Measurements from ENCODE around the gene APBB1. TPM values are rescaled to one million over a fixed set of nuclear protein-coding genes. Genes with fewer than 3 reads are reported as not detected.

Gene APBB1
- total RNA-seq, 6 donors from 2014 or later: 30.4 to 66.8 (median 40.0) TPM

DNA sequence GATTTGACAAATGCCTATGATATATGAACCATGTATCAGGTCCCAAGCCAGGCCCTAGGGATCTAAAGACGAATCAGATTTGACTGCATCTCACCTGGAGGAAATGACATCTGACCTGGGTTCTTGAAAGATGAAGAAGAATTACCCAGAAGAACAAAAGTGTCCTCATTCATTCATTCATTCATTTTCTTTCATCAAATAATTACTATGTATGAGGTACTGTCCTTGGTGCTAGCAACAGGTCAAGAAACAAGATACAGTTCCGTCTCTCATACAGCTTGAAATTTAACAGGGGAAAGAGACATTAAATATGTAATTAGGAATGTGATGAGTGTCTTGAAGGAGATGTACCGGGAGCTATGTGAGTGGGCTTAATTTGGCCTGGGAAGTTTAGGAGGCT is 1.8 kb upstream of the APBB1 start:
- Histone ChIP-seq H3K9me3 (no peaks in the 10 kb centered on the region), H3K27ac (no peak overlapping the region), H3K4me3 (no peak overlapping the region), H3K27me3 (no peaks in the 10 kb centered on the region), H3K36me3 (no peaks in the 10 kb centered on the region), H3K4me1 (peaks cover 11 to 26% (median 18%) of the 10 kb centered on the region in 4 donors)
- ATAC-seq (ENCODE audit: low FRiP score in 2 of 2) (no peak), DNase-seq (no peak)
- WGBS, 2 donors: 91 to 98% methylated on average over 3 of the region's 3 CpGs
- TF ChIP-seq EP300 (IDR thresholded peaks at IDR 0.05) (no peak), POLR2AphosphoS5 (IDR thresholded peaks at IDR 0.05) (no peak), POLR2A (IDR thresholded peaks at IDR 0.05) (no peak)
- TF ChIP-seq, protein P1, sequence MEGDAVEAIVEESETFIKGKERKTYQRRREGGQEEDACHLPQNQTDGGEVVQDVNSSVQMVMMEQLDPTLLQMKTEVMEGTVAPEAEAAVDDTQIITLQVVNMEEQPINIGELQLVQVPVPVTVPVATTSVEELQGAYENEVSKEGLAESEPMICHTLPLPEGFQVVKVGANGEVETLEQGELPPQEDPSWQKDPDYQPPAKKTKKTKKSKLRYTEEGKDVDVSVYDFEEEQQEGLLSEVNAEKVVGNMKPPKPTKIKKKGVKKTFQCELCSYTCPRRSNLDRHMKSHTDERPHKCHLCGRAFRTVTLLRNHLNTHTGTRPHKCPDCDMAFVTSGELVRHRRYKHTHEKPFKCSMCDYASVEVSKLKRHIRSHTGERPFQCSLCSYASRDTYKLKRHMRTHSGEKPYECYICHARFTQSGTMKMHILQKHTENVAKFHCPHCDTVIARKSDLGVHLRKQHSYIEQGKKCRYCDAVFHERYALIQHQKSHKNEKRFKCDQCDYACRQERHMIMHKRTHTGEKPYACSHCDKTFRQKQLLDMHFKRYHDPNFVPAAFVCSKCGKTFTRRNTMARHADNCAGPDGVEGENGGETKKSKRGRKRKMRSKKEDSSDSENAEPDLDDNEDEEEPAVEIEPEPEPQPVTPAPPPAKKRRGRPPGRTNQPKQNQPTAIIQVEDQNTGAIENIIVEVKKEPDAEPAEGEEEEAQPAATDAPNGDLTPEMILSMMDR (IDR thresholded peaks at IDR 0.05): no peak

DNA sequence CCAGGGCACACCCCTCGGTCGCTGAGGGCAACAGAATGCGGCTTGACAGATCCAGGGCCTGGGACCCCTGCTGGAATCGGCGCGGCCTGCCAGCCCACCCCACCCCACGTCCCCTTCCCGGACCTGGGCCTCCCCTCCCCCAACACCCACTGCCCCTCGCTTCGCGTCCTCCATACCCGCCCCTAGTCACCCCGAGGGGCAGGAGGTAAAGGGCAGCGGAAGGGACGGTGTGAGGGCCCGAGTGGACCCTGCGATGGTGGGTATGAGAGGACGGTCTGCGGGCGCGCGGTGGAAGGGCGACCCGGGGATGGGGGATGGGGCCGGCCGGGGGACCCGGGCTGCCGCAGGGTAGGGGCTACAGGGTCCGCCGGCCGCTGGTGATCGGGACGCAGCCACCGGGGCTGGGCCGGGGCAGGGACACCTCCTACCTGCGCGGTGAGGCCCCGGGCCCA is 311 bp downstream of the APBB1 start:
- DNase-seq (peak in 1 of 2 donors; percentile 83), ATAC-seq (ENCODE audit: low FRiP score in 2 of 2) (peak; percentile 44 to 46)

DNA sequence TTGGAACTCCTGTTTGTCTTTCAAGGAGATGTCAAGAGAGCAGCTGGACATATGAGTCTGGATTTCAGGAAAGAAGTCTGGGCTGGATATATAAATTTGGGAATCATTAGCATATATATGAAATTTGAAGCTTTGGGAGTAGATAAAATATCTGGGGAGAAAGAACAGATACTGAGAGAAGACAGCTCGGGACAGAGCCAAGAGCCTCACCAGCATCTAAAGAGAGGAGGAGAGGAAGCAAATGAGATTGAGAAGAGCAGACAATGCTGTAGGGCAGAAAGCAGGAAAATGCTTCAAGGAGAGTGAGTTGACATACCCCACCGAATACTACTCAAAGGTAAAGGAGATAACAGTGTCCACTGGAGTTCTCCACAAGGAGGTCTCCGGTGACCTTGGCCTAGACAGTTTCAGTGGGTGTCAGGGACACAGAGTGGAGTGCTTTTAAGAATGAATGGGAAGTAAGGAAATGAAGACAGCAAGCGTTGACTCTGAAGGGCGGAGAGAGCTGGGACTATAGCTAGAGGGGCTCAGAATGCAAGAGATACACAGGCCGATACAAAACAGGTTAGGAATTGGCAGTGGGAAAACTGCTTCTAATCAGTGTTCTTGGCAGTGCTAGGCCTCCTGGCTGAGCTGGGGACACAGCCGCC is 862 bp downstream of the APBB1 start:
- TF ChIP-seq, protein P1 (IDR thresholded peaks at IDR 0.05): no peak
- TF ChIP-seq POLR2AphosphoS5 (IDR thresholded peaks at IDR 0.05) (no peak), POLR2A (IDR thresholded peaks at IDR 0.05) (no peak), EP300 (IDR thresholded peaks at IDR 0.05) (no peak)
- peak overlapping the region; percentile 81 to 99 (median 91) for H3K4me3 ChIP-seq
- DNase-seq (no peak), ATAC-seq (ENCODE audit: low FRiP score in 2 of 2) (peak; percentile 24 to 51)
- H3K9me3 ChIP-seq: no peaks in the 10 kb centered on the region
- H3K4me1 ChIP-seq: peaks cover 21 to 37% (median 24%) of the 10 kb centered on the region in 4 donors
- no peaks in the 10 kb centered on the region for H3K27me3 ChIP-seq
- no peaks in the 10 kb centered on the region for H3K36me3 ChIP-seq
- 48 to 52% methylated on average over 6 to 7 of the region's 7 CpGs for WGBS, 2 donors
- peak overlapping the region; percentile 90 to 97 (median 94) for H3K27ac ChIP-seq

More for the DNA sequence above, 311 bp downstream of the APBB1 start:
- peak overlapping the region; percentile 90 to 97 (median 94) for H3K27ac ChIP-seq
- peaks cover 21 to 37% (median 24%) of the 10 kb centered on the region in 4 donors for H3K4me1 ChIP-seq
- H3K27me3 ChIP-seq: no peaks in the 10 kb centered on the region
- no peaks in the 10 kb centered on the region for H3K9me3 ChIP-seq
- H3K4me3 ChIP-seq: peak overlapping the region; percentile 81 to 99 (median 91)
- H3K36me3 ChIP-seq: no peaks in the 10 kb centered on the region
- 0 to 2% methylated on average over 11 of the region's 38 CpGs for WGBS, 2 donors
- TF ChIP-seq EP300 (IDR thresholded peaks at IDR 0.05) (no peak), POLR2A (IDR thresholded peaks at IDR 0.05) (no peak), POLR2AphosphoS5 (IDR thresholded peaks at IDR 0.05) (no peak)
- TF ChIP-seq, protein P1 (IDR thresholded peaks at IDR 0.05): no peak

DNA sequence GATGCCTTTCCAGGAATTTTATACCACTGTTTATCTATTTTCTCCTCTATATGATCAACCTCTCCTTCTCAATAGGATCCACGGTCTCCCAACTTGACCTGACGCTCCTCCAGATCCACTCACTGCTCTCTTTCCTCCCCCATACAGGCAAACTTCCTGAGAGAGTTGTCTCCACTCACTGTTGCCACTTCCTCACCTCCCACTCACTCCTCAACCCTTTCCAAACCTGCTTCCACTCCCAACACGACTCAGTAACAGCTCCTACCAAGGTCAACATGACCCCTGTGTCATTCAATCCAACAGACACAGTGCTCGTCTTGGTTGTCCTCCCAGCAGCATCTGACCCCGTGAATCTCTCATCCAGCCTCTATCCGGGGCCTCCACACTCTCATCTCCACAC is 3.1 kb downstream of the APBB1 start:
- Histone ChIP-seq H3K4me1 (peaks cover 21 to 37% (median 24%) of the 10 kb centered on the region in 4 donors), H3K27ac (no peak overlapping the region), H3K4me3 (no peak overlapping the region), H3K9me3 (no peaks in the 10 kb centered on the region), H3K27me3 (no peaks in the 10 kb centered on the region), H3K36me3 (peaks cover 0 to 4% (median 3%) of the 10 kb centered on the region in 4 donors)
- DNase-seq (no peak), ATAC-seq (ENCODE audit: low FRiP score in 2 of 2) (no peak)
- 86 to 89% methylated on average over 6 of the region's 6 CpGs for WGBS, 2 donors
- TF ChIP-seq, protein P1 (IDR thresholded peaks at IDR 0.05): no peak
- TF ChIP-seq EP300 (IDR thresholded peaks at IDR 0.05) (no peak), POLR2A (IDR thresholded peaks at IDR 0.05) (no peak), POLR2AphosphoS5 (IDR thresholded peaks at IDR 0.05) (no peak)
